Neural cell (in vitro differentiated cells): ENCODE results near the gene HBM. TPM values are rescaled to one million over a fixed set of nuclear protein-coding genes. Genes with fewer than 3 reads are reported as not detected.
"Not testable (repeated sequence)": the region's sequence is repeated elsewhere in the genome, so short reads cannot be mapped to it uniquely, and the experiment has no call there.

Experiments used
- H2AFZ ChIP-seq: fragments of 200-600, 300-800 bp; sonication (generic), shearing (Covaris generic); 2 replicates; pipeline ENCODE4 v1.6.0; 2014; ENCODE audit warnings: low read depth, mild to moderate bottlenecking, antibody characterized with exemption, low read length, moderate library complexity
- H3F3A ChIP-seq: fragments of 200-600 bp; shearing (Covaris generic); 2 replicates; pipeline ENCODE4 v1.6.1; 2016; ENCODE audit warnings: mild to moderate bottlenecking, moderate library complexity, mixed read lengths, antibody characterized with exemption, low read length; ENCODE audit not compliant: insufficient read depth, poor library complexity, severe bottlenecking
- H3K27ac ChIP-seq: fragments of 200-600, 300-800 bp; sonication (generic), shearing (Covaris generic); 2 replicates; pipeline ENCODE4 v1.5.1; 2014; ENCODE audit warnings: mild to moderate bottlenecking, low read length, moderate library complexity
- H3K27me3 ChIP-seq: fragments of 300-800, 200-600 bp; sonication (generic), shearing (Covaris generic); 2 replicates; pipeline ENCODE4 v1.6.0; 2014; ENCODE audit warnings: mild to moderate bottlenecking, low read depth, low read length, moderate library complexity; ENCODE audit not compliant: insufficient read depth
- H3K36me3 ChIP-seq: fragments of 300-800, 200-600 bp; sonication (generic), shearing (Covaris generic); 2 replicates; pipeline ENCODE4 v1.5.1; 2014; ENCODE audit warnings: mild to moderate bottlenecking, antibody characterized with exemption, low read length, moderate library complexity; ENCODE audit not compliant: insufficient read depth
- H3K4me2 ChIP-seq: fragments of 300-800, 200-600 bp; sonication (generic), shearing (Covaris generic); 2 replicates; pipeline ENCODE4 v1.6.0; 2014; ENCODE audit warnings: mild to moderate bottlenecking, low read length
- H3K4me3 ChIP-seq: fragments of 300-800, 200-600 bp; sonication (generic), shearing (Covaris generic); 2 replicates; pipeline ENCODE4 v1.5.1; 2014; ENCODE audit warnings: mild to moderate bottlenecking, low read length, moderate library complexity
- H3K79me2 ChIP-seq: fragments of 200-600 bp; shearing (Covaris generic); replicated peaks from 2 replicates; pipeline ENCODE4 v1.6.0; 2014; ENCODE audit warnings: mild to moderate bottlenecking, low read length, moderate library complexity; ENCODE audit not compliant: insufficient read depth
- H3K9ac ChIP-seq: fragments of 300-800, 200-600 bp; sonication (generic), shearing (Covaris generic); 2 replicates; pipeline ENCODE4 v1.6.1; 2016; ENCODE audit warnings: mild to moderate bottlenecking, low read length, mixed read lengths
- H3K9me2 ChIP-seq: fragments of 200-600 bp; shearing (Covaris generic); 2 replicates; pipeline ENCODE4 v1.6.1; 2016; ENCODE audit warnings: mild to moderate bottlenecking, low read length, mixed read lengths; ENCODE audit not compliant: insufficient read depth
- H3K9me3 ChIP-seq: fragments of 200-600, 300-800 bp; sonication (generic), shearing (Covaris generic); 2 replicates; pipeline ENCODE4 v1.6.1; 2016; ENCODE audit warnings: mild to moderate bottlenecking, mixed run types, low read length, moderate library complexity, mixed read lengths
- H4K20me1 ChIP-seq: fragments of 200-600 bp; shearing (Covaris generic); 2 replicates; pipeline ENCODE4 v1.6.1; 2016; ENCODE audit warnings: mild to moderate bottlenecking, mixed run types; ENCODE audit not compliant: insufficient read depth
- EP300 ChIP-seq: fragments of 450-650 bp; conservative IDR thresholded peaks from 2 replicates; pipeline ENCODE4 v1.6.1; 2014; ENCODE audit warnings: antibody characterized with exemption, mild to moderate bottlenecking, moderate library complexity; ENCODE audit not compliant: poor library complexity, severe bottlenecking
- EZH2 ChIP-seq: fragments of 200-600, 300-800 bp; shearing (Covaris generic), sonication (generic); IDR thresholded peaks from 2 replicates; pipeline ENCODE4 v1.6.1; 2014; ENCODE audit warnings: antibody characterized with exemption, low read length, borderline replicate concordance, mild to moderate bottlenecking; ENCODE audit not compliant: insufficient read depth, poor library complexity, severe bottlenecking
- MXI1 ChIP-seq: fragments of 450-650 bp; conservative IDR thresholded peaks from 2 replicates; pipeline ENCODE4 v1.6.1; 2014; ENCODE audit warnings: antibody characterized with exemption, mild to moderate bottlenecking; ENCODE audit not compliant: poor library complexity, severe bottlenecking
- POLR2AphosphoS5 ChIP-seq: IDR thresholded peaks from 2 replicates; pipeline ENCODE4 v1.6.1; 2012
- RAD21 ChIP-seq: fragments of 450-650 bp; conservative IDR thresholded peaks from 2 replicates; pipeline ENCODE4 v1.6.1; 2014; ENCODE audit warnings: antibody characterized with exemption, mild to moderate bottlenecking, moderate library complexity
- REST ChIP-seq: IDR thresholded peaks from 2 replicates; pipeline ENCODE4 v1.6.1; 2012; ENCODE audit warnings: borderline replicate concordance
- SMC3 ChIP-seq: fragments of 450-650 bp; conservative IDR thresholded peaks from 2 replicates; pipeline ENCODE4 v1.6.1; 2014; ENCODE audit warnings: antibody characterized with exemption, mild to moderate bottlenecking, moderate library complexity; ENCODE audit not compliant: poor library complexity
- TAF1 ChIP-seq: IDR thresholded peaks from 2 replicates; pipeline ENCODE4 v1.6.1; 2012; ENCODE audit warnings: low read depth
- polyA plus RNA-seq: library from polyadenylated mRNA; depleted of rRNA; stranded (reverse); fragments of >200 nt; gene quantifications from 2 replicates; pipeline ENCODE4 v1.2.3, GENCODE V29; 2014
- TF ChIP-seq, protein P1 (sequence below): fragments of 450-650 bp; IDR thresholded peaks from 2 replicates; pipeline ENCODE4 v1.5.1; 2014; ENCODE audit warnings: antibody characterized with exemption, mild to moderate bottlenecking, moderate library complexity; ENCODE audit not compliant: poor library complexity, severe bottlenecking

The HBM gene
- polyA plus RNA-seq, 1 donor from 2014 or later, result not detected

DNA sequence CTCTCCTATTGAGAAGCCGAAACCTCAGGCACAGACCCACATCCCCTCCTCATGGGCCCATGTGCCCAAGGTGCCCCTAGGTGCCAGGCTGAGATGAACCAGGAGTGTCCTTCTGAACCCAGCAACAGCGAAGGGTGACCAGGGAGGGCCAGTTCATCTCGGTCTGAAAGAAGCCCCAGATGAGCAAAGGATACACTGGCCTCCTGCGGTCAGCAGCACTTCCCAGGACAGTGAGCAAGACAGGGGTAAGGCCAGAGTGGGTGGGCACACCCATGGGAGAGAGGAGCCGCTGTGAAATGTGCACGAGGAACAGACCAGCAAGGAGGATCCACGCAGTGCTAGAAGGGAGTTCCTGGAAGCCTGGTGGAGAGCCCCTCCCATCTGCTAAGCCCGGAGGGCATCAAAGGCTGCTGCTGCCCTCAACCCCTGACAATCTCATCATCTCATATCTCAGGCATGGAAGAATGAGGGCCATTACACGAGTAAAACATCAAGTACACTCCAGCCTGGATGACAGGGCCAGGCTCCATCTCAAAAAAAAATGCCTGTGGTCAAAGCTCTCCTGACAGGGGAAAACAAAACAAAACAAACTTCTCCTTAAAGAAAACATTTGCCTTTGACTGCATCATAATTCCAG, 16.6 kb upstream of the HBM start:
- H2AFZ ChIP-seq, result no peak overlapping the region
- H3K36me3 ChIP-seq, result no peaks in the 10 kb centered on the region
- H3K27ac ChIP-seq, result no peak overlapping the region
- H4K20me1 ChIP-seq, result no peaks in the 10 kb centered on the region
- H3K9ac ChIP-seq, result no peak overlapping the region
- H3K9me2 ChIP-seq, result no peaks in the 10 kb centered on the region
- no peak overlapping the region for H3K4me3 ChIP-seq
- H3K9me3 ChIP-seq, result no peaks in the 10 kb centered on the region
- no peak overlapping the region for H3K4me2 ChIP-seq
- TF ChIP-seq SMC3 (no peak), EP300 (no peak), REST (no peak), RAD21 (no peak), MXI1 (no peak), TAF1 (no peak), POLR2AphosphoS5 (no peak), EZH2 (no peak)
- TF ChIP-seq, protein P1, sequence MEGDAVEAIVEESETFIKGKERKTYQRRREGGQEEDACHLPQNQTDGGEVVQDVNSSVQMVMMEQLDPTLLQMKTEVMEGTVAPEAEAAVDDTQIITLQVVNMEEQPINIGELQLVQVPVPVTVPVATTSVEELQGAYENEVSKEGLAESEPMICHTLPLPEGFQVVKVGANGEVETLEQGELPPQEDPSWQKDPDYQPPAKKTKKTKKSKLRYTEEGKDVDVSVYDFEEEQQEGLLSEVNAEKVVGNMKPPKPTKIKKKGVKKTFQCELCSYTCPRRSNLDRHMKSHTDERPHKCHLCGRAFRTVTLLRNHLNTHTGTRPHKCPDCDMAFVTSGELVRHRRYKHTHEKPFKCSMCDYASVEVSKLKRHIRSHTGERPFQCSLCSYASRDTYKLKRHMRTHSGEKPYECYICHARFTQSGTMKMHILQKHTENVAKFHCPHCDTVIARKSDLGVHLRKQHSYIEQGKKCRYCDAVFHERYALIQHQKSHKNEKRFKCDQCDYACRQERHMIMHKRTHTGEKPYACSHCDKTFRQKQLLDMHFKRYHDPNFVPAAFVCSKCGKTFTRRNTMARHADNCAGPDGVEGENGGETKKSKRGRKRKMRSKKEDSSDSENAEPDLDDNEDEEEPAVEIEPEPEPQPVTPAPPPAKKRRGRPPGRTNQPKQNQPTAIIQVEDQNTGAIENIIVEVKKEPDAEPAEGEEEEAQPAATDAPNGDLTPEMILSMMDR, result no peak
- peaks cover 6% of the 10 kb centered on the region for H3K27me3 ChIP-seq
- H3K79me2 ChIP-seq, result no peaks in the 10 kb centered on the region
- H3F3A ChIP-seq, result no peaks in the 10 kb centered on the region

DNA sequence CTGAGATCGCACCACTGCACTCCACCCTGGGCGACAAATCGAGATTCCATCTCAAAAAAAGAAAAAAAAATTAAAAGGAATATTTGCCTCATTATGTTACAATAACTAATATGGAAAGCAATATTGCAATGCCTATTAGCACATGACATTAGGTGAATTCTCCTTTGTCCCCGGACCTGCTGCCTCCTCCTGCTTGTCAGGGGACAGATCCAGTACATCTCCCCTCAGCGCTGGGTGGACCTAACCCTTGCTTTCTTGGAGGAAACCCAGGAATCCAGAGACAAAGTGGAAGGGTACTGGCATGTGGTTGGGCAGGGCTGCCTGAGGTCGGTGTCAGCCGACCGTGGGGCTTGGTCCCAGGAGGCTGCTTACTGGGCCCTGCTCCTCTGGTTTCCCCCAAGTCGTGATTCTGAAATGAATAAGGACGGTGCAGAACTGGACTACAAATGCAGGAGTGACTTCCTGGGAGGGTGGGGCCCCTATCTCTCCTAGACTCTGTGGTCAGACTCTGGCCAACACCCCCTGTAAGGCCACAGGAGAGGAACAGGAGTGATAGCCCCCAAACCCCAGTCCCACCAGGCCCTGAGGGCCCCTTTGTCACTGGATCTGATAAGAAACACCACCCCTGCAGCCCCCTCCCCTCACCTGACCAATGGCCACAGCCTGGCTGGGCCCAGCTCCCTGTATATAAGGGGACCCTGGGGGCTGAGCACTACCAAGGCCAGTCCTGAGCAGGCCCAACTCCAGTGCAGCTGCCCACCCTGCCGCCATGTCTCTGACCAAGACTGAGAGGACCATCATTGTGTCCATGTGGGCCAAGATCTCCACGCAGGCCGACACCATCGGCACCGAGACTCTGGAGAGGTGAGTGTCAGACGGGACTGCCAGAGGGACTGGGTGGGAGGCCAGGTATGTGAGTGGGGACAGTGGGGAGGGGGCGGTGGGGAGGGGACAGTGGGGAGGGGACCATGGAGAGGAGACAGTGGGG, 13.3 kb upstream of the HBM start, which contains the start of gene HBZ:
Gene HBZ (plus strand): TSS at position 504 of the 988 bp plus-strand sequence. CDS start 266 bp downstream, at position 770.
- Histone ChIP-seq H3K9ac (no peak within 1 kb of the TSS), H3K4me2 (no peak within 1 kb of the TSS), H3K27ac (no peak within 1 kb of the TSS), H3F3A (no peaks in the 10 kb centered on the region), H3K4me3 (no peak within 1 kb of the TSS), H3K36me3 (no peaks in the 10 kb centered on the region), H2AFZ (no peak within 1 kb of the TSS), H3K27me3 (peaks cover 33% of the 10 kb centered on the region), H4K20me1 (no peaks in the 10 kb centered on the region), H3K9me3 (no peaks in the 10 kb centered on the region), H3K9me2 (no peaks in the 10 kb centered on the region), H3K79me2 (no peaks in the 10 kb centered on the region)
- TF ChIP-seq TAF1 (no peak), EZH2 (no peak), MXI1 (no peak), POLR2AphosphoS5 (no peak), REST (no peak), RAD21 (no peak)
- TF ChIP-seq, protein P1, result no peak

DNA sequence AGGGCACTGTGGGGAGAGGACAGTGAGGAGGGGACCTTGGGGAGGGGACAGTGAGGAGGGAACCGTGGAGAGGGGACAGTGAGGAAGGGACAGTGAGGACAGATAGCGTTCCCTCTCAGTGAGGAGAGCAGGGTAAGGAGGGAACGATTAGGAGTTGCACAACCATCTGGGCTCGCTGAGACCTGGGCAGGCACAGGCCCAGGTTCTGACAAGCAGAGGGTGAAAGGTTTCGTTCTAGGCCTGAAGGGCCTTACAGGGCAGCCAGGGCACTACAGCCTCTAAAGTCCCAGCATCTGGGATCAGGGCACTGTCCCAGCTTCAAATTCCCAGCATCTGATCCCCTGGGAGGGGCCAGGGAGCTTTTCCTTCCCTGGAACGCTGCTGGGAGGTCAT, 12.7 kb upstream of the HBM start:
- H3K27ac ChIP-seq, H3K79me2 ChIP-seq, H2AFZ ChIP-seq, H3F3A ChIP-seq, H3K9me3 ChIP-seq, H3K4me2 ChIP-seq, H3K36me3 ChIP-seq, H3K4me3 ChIP-seq, H3K9ac ChIP-seq, H3K9me2 ChIP-seq, H4K20me1 ChIP-seq: not testable (repeated sequence)
- H3K27me3 ChIP-seq, result peaks cover 37% of the 10 kb centered on the region
